Glutamatergic neuron (in vitro differentiated cells): Measurements from ENCODE around the gene RGL3. TPM values are rescaled to one million over a fixed set of nuclear protein-coding genes. Genes with fewer than 3 reads are reported as not detected.

Experiments
- DNase-seq: peaks from one replicate; pipeline ENCODE4 v3.0.0; 2022
- H3K27ac Mint-ChIP-seq: one replicate; pipeline ENCODE4 v1.8.0; 2020; ENCODE audit warnings: mild to moderate bottlenecking, mixed read lengths, inconsistent platforms; ENCODE audit not compliant: unreplicated experiment
- H3K27me3 Mint-ChIP-seq: one replicate; pipeline ENCODE4 v1.8.0; 2020; ENCODE audit warnings: mild to moderate bottlenecking, moderate library complexity, mixed read lengths, inconsistent platforms; ENCODE audit not compliant: unreplicated experiment
- H3K36me3 Mint-ChIP-seq: one replicate; pipeline ENCODE4 v1.8.0; 2020; ENCODE audit warnings: mild to moderate bottlenecking, mixed read lengths, inconsistent platforms; ENCODE audit not compliant: unreplicated experiment
- H3K4me1 Mint-ChIP-seq: one replicate; pipeline ENCODE4 v1.8.0; 2020; ENCODE audit warnings: mild to moderate bottlenecking, low read depth, mixed read lengths, inconsistent platforms; ENCODE audit not compliant: unreplicated experiment
- H3K4me3 Mint-ChIP-seq: one replicate; pipeline ENCODE4 v1.8.0; 2020; ENCODE audit warnings: mild to moderate bottlenecking, mixed read lengths, inconsistent platforms; ENCODE audit not compliant: unreplicated experiment
- H3K9me3 Mint-ChIP-seq: one replicate; pipeline ENCODE4 v1.8.0; 2020; ENCODE audit warnings: mild to moderate bottlenecking, moderate library complexity, mixed read lengths, inconsistent platforms; ENCODE audit not compliant: unreplicated experiment
- CTCF ChIP-seq: fragments of 200-600 bp; sonication (generic); IDR thresholded peaks from one replicate; pipeline ENCODE4 v1.5.0; 2021; ENCODE audit not compliant: partially characterized antibody, unreplicated experiment
- total RNA-seq: library from RNA; stranded (reverse); fragmentation: NEBNext Ultra II Directional; extraction: Animal tissue kit (Norgen Biotek cat#: 25700); gene quantifications from one replicate; pipeline ENCODE4 v1.2.1, GENCODE V29; 2021; ENCODE audit not compliant: unreplicated experiment

The RGL3 gene
- total RNA-seq, 1 donor from 2014 or later, result 0.66 TPM

- H3K9me3 Mint-ChIP-seq, result peaks cover 27% of the 10 kb centered on the region
- H3K27ac Mint-ChIP-seq, result peak overlapping the region; percentile 98
- no peak for DNase-seq
- H3K36me3 Mint-ChIP-seq, result peaks cover 4% of the 10 kb centered on the region
- H3K4me1 Mint-ChIP-seq, result peaks cover 21% of the 10 kb centered on the region
- H3K27me3 Mint-ChIP-seq, result peaks cover 19% of the 10 kb centered on the region
- no peak for TF ChIP-seq CTCF
- H3K4me3 Mint-ChIP-seq, result peak overlapping the region; percentile 68
These were observed 33.7 kb upstream of the RGL3 start for GRCh38 chr19:11452620-11453310.

- peaks cover 19% of the 10 kb centered on the region for H3K27me3 Mint-ChIP-seq
- peak; percentile 55 for DNase-seq
- H3K4me3 Mint-ChIP-seq, result peak overlapping the region; percentile 68
- peaks cover 4% of the 10 kb centered on the region for H3K36me3 Mint-ChIP-seq
- peaks cover 18% of the 10 kb centered on the region for H3K4me1 Mint-ChIP-seq
- H3K9me3 Mint-ChIP-seq, result peaks cover 27% of the 10 kb centered on the region
- no peak for TF ChIP-seq CTCF
- peak overlapping the region; percentile 91 for H3K27ac Mint-ChIP-seq
These were observed 32.9 kb upstream of the RGL3 start for GRCh38 chr19:11451871-11452619.

DNA sequence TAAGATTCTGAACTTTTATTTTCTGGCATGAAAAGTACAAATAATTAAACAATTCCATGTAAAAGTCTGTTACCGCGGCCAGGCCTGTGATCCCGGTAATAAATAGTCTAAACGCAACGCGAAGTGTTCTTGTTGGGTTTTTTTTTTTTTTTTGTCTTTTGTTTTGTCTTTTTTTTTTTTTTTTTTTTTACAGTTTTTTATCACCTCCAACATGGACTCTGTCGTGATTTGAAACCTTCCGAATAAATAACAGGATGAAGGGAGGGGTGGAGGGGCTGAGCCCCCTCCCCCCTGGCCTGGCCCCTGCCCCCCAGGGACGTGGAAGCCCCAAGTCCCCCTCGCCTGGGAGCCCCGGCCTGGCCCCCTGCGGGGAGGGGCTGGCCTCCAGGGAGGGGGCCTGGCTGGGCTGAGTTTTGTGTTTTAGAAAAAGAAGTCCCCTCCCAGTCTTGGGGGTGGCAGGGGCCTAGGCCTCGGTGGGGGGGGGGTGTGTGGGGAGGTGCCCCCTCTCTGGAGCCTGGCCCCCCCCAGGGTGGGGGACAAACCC, 32.3 kb upstream of the RGL3 start:
- H3K27me3 Mint-ChIP-seq, result peaks cover 16% of the 10 kb centered on the region
- peak overlapping the region; percentile 81 for H3K27ac Mint-ChIP-seq
- TF ChIP-seq CTCF, result no peak
- no peak for DNase-seq
- H3K4me3 Mint-ChIP-seq, result peak overlapping the region; percentile 34
- peaks cover 18% of the 10 kb centered on the region for H3K4me1 Mint-ChIP-seq
- peaks cover 25% of the 10 kb centered on the region for H3K9me3 Mint-ChIP-seq
- peaks cover 4% of the 10 kb centered on the region for H3K36me3 Mint-ChIP-seq

- H3K4me1 Mint-ChIP-seq, result peaks cover 18% of the 10 kb centered on the region
- H3K4me3 Mint-ChIP-seq, result peak overlapping the region; percentile 34
- peaks cover 16% of the 10 kb centered on the region for H3K27me3 Mint-ChIP-seq
- H3K27ac Mint-ChIP-seq, result peak overlapping the region; percentile 81
- no peak for TF ChIP-seq CTCF
- no peak for DNase-seq
- peaks cover 4% of the 10 kb centered on the region for H3K36me3 Mint-ChIP-seq
- H3K9me3 Mint-ChIP-seq, result peaks cover 23% of the 10 kb centered on the region
These were observed 31.6 kb upstream of the RGL3 start for GRCh38 chr19:11450570-11451326.
